ENCODE data around the gene WTIP.

The WTIP gene

DNA sequence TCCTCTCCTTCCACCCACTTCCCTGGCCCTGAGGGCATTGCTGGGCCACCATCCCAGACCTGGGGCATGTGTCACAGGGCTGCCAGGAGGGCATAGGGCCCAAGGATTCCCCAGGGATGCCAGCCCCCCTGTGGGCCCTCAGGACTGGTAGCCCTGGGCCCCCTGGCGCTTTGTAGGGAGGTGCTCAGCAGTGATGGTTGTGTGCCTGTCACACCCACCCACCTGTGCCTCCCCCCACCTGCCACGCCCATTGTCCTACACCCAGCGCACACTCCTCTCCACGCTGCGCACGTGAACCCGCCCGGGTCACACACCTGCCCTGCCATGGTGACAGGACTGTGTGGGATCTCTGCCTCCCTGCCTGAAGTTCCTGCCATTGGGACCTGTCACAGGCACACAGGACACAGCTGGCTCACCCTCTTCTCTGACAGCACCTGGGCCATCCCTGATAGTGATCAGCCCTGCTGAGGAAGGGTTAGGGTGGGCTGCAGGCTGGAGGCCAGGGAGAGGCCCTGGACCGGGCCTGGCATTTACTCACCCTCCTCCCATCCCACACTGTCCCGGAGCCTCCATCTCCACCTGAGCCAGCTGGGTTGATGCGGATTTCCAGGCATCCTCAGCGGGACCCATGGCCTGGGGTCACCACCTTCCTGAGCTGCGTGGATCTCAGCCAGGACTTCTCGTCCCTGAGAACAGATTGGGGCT lies 23.9 kb downstream of the WTIP start:
- Histone ChIP-seq H3K36me3 (ENCODE audit: insufficient read depth, low read length) (no peaks in the 10 kb centered on the region), H3K9me2 (ENCODE audit: low read depth, low read length) (no peaks in the 10 kb centered on the region), H3K27ac (ENCODE audit: low read depth, low read length, poor library complexity, severe bottlenecking) (no peak overlapping the region), H3K4me3 (ENCODE audit: low read depth, low read length, poor library complexity, severe bottlenecking) (no peak overlapping the region), H3K27me3 (ENCODE audit: insufficient read depth, low read length) (no peaks in the 10 kb centered on the region), H3K9me3 (ENCODE audit: low read length) (no peaks in the 10 kb centered on the region), H3F3A (ENCODE audit: insufficient read depth, low read length) (no peaks in the 10 kb centered on the region), H3K4me2 (ENCODE audit: low read length) (no peak overlapping the region), H4K20me1 (ENCODE audit: insufficient read depth, low read length) (no peaks in the 10 kb centered on the region), H3K4me1 (ENCODE audit: insufficient read depth, low read length, severe bottlenecking) (peaks cover 6% of the 10 kb centered on the region), H3K9ac (ENCODE audit: low read length) (no peak overlapping the region), H2AFZ (ENCODE audit: low read length) (no peak overlapping the region), H3K79me2 (ENCODE audit: insufficient read depth, low read length) (no peaks in the 10 kb centered on the region)
- TF ChIP-seq CTCF (IDR thresholded peaks at IDR 0.05; ENCODE audit: low read length), result no peak

DNA sequence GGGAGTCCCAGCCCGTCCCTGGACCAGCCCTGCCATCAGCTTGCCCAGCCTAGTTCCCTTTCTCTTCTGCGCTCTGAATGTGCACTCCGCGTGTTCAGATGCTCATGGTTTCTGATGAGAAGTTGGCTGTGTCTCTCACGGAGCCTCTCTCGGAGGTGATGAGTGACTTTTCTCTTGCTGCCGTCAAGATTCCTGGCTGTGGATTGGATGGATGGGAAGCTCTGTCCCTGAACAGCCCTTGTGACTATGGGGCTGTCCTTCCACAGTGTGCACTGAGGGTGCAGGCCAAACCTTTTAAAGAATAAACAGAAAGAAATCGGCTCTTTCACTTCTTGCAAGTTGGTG lies 24.4 kb downstream of the WTIP start:
- Histone ChIP-seq H3K27ac (ENCODE audit: low read depth, low read length, poor library complexity, severe bottlenecking) (no peak overlapping the region), H3K36me3 (ENCODE audit: insufficient read depth, low read length) (no peaks in the 10 kb centered on the region), H3K4me1 (ENCODE audit: insufficient read depth, low read length, severe bottlenecking) (peaks cover 5% of the 10 kb centered on the region), H3K4me2 (ENCODE audit: low read length) (no peak overlapping the region), H3K4me3 (ENCODE audit: low read depth, low read length, poor library complexity, severe bottlenecking) (no peak overlapping the region), H3K79me2 (ENCODE audit: insufficient read depth, low read length) (no peaks in the 10 kb centered on the region), H3K9me2 (ENCODE audit: low read depth, low read length) (no peaks in the 10 kb centered on the region), H2AFZ (ENCODE audit: low read length) (no peak overlapping the region), H3K9ac (ENCODE audit: low read length) (no peak overlapping the region), H4K20me1 (ENCODE audit: insufficient read depth, low read length) (no peaks in the 10 kb centered on the region), H3F3A (ENCODE audit: insufficient read depth, low read length) (no peaks in the 10 kb centered on the region), H3K9me3 (ENCODE audit: low read length) (no peaks in the 10 kb centered on the region), H3K27me3 (ENCODE audit: insufficient read depth, low read length) (no peaks in the 10 kb centered on the region)
- TF ChIP-seq CTCF (IDR thresholded peaks at IDR 0.05; ENCODE audit: low read length), result no peak
- TF ChIP-seq EZH2 (IDR thresholded peaks at IDR 0.05; ENCODE audit: borderline replicate concordance, low read length), result no peak

GRCh38 chr19:34507414-34508067 lies 26.0 kb downstream of the WTIP start:
- H3F3A ChIP-seq (ENCODE audit: insufficient read depth, low read length), result no peaks in the 10 kb centered on the region
- no peak overlapping the region for H2AFZ ChIP-seq (ENCODE audit: low read length)
- no peak overlapping the region for H3K9ac ChIP-seq (ENCODE audit: low read length)
- no peaks in the 10 kb centered on the region for H4K20me1 ChIP-seq (ENCODE audit: insufficient read depth, low read length)
- H3K27ac ChIP-seq (ENCODE audit: low read depth, low read length, poor library complexity, severe bottlenecking), result no peak overlapping the region
- H3K4me2 ChIP-seq (ENCODE audit: low read length), result no peak overlapping the region
- H3K9me3 ChIP-seq (ENCODE audit: low read length), result no peaks in the 10 kb centered on the region; the same call in 1 of the 2 replicates
- TF ChIP-seq EZH2 (IDR thresholded peaks at IDR 0.05; ENCODE audit: borderline replicate concordance, low read length), result no peak
- TF ChIP-seq CTCF (IDR thresholded peaks at IDR 0.05; ENCODE audit: low read length), result no peak
- no peaks in the 10 kb centered on the region; the same call in 1 of the 2 replicates for H3K27me3 ChIP-seq (ENCODE audit: insufficient read depth, low read length)
- no peaks in the 10 kb centered on the region for H3K79me2 ChIP-seq (ENCODE audit: insufficient read depth, low read length)
- no peaks in the 10 kb centered on the region for H3K36me3 ChIP-seq (ENCODE audit: insufficient read depth, low read length)
- H3K4me1 ChIP-seq (ENCODE audit: insufficient read depth, low read length, severe bottlenecking), result no peaks in the 10 kb centered on the region
- no peak overlapping the region for H3K4me3 ChIP-seq (ENCODE audit: low read depth, low read length, poor library complexity, severe bottlenecking)
- no peaks in the 10 kb centered on the region for H3K9me2 ChIP-seq (ENCODE audit: low read depth, low read length)

Data from OCI-LY1 (cell line).